GM19239 (cell line): Measurements from ENCODE around the gene KIF3B.
"Not testable (repeated sequence)": the region's sequence is repeated elsewhere in the genome, so short reads cannot be mapped to it uniquely, and the experiment has no call there.

Source experiments
- DNase-seq: peaks from one replicate; pipeline ENCODE4 v3.0.0; 2011; ENCODE audit warnings: low spot score; ENCODE audit not compliant: insufficient read length
- FAIRE-seq: peaks from 2 replicates; lab custom pipeline; 2011; peaks lifted over from hg19 to GRCh38; lab: Jason Lieb, UNC

The KIF3B gene

GRCh38 chr20:32291166-32291565 lies 13.7 kb downstream of the KIF3B start:
- no peak for FAIRE-seq
- no peak for DNase-seq

- FAIRE-seq (no peak), DNase-seq (no peak)
These were observed 15.1 kb downstream of the KIF3B start for GRCh38 chr20:32292548-32292947.

GRCh38 chr20:32294071-32294470 lies 16.6 kb downstream of the KIF3B start:
- FAIRE-seq (no peak), DNase-seq (no peak)

GRCh38 chr20:32296412-32296811 lies 19.0 kb downstream of the KIF3B start:
- FAIRE-seq: no peak
- no peak for DNase-seq

- DNase-seq: no peak
- FAIRE-seq: no peak
These were observed 19.5 kb downstream of the KIF3B start for GRCh38 chr20:32296819-32297420.

- no peak for FAIRE-seq
These were observed 20.0 kb downstream of the KIF3B start for GRCh38 chr20:32297439-32297838.

GRCh38 chr20:32300647-32301046 lies 23.2 kb downstream of the KIF3B start:
- DNase-seq (no peak), FAIRE-seq (no peak)

More at GRCh38 chr20:32297439-32297838, 20.0 kb downstream of the KIF3B start:
- DNase-seq: no peak

- DNase-seq (no peak), FAIRE-seq (no peak)
These were observed 24.5 kb downstream of the KIF3B start for GRCh38 chr20:32301719-32302506.

- no peak for DNase-seq
- no peak for FAIRE-seq
These were observed 25.0 kb downstream of the KIF3B start for GRCh38 chr20:32302507-32302872.

GRCh38 chr20:32304131-32304746 lies 26.8 kb downstream of the KIF3B start:
- DNase-seq (no peak), FAIRE-seq (no peak)

- FAIRE-seq: no peak
- DNase-seq: no peak
These were observed 35.4 kb downstream of the KIF3B start for GRCh38 chr20:32312718-32313424.

GRCh38 chr20:32314768-32315167 lies 37.3 kb downstream of the KIF3B start:
- FAIRE-seq (no peak), DNase-seq (no peak)

- FAIRE-seq (no peak), DNase-seq (no peak)
These were observed 37.9 kb downstream of the KIF3B start for GRCh38 chr20:32315399-32315798.

GRCh38 chr20:32315891-32316290 lies 38.4 kb downstream of the KIF3B start:
- FAIRE-seq: no peak

GRCh38 chr20:32316667-32317066 lies 39.2 kb downstream of the KIF3B start:
- FAIRE-seq: no peak
- DNase-seq: no peak

More at GRCh38 chr20:32315891-32316290, 38.4 kb downstream of the KIF3B start:
- no peak for DNase-seq

GRCh38 chr20:32319100-32319499 lies 41.6 kb downstream of the KIF3B start:
- FAIRE-seq: no peak
- no peak for DNase-seq

- no peak for FAIRE-seq
- no peak for DNase-seq
These were observed 42.9 kb downstream of the KIF3B start for GRCh38 chr20:32320305-32320704.

GRCh38 chr20:32321390-32321789 lies 43.9 kb downstream of the KIF3B start:
- FAIRE-seq (no peak), DNase-seq (no peak)

GRCh38 chr20:32322260-32322659 lies 44.8 kb downstream of the KIF3B start:
- DNase-seq, FAIRE-seq: not testable (repeated sequence)

GRCh38 chr20:32323761-32324160 lies 46.3 kb downstream of the KIF3B start:
- not testable (repeated sequence) for DNase-seq, FAIRE-seq
